Measurements from ENCODE around the gene MT1HL1. TPM values are rescaled to one million over a fixed set of nuclear protein-coding genes. Genes with fewer than 3 reads are reported as not detected.
A peak's percentile ranks its signal among the peaks of the same experiment; 100 is the strongest.

MT1HL1 gene
- total and polyA plus RNA-seq, 8 donors: not detected

- H3K4me3 ChIP-seq: no peak overlapping the region
- no peaks in the 10 kb centered on the region for H3K27me3 ChIP-seq
- no peaks in the 10 kb centered on the region for H3K9me3 ChIP-seq
- no peak for ATAC-seq
- TF ChIP-seq CTCF (IDR thresholded peaks at IDR 0.05): no peak
- DNase-seq: no peak
- H3K4me1 ChIP-seq: no peaks in the 10 kb centered on the region
- H3K36me3 ChIP-seq: no peaks in the 10 kb centered on the region
- no peak overlapping the region for H3K27ac ChIP-seq
- intact Hi-C loops (cut with DNase I): no loop called here
Measured at GRCh38 chr1:237018896-237019295, 14.7 kb upstream of the MT1HL1 start.

GRCh38 chr1:237016626-237017025 lies 12.4 kb upstream of the MT1HL1 start:
- Histone ChIP-seq H3K9me3 (no peaks in the 10 kb centered on the region), H3K36me3 (no peaks in the 10 kb centered on the region), H3K27me3 (no peaks in the 10 kb centered on the region), H3K4me1 (peaks cover 0 to 6% of the 10 kb centered on the region in 2 donors), H3K4me3 (no peak overlapping the region), H3K27ac (no peak overlapping the region)
- DNase-seq (no peak), ATAC-seq (no peak)
- intact Hi-C loops (cut with DNase I): no loop called here
- TF ChIP-seq CTCF (IDR thresholded peaks at IDR 0.05): no peak

GRCh38 chr1:237013608-237014007 lies 9.4 kb upstream of the MT1HL1 start:
- DNase-seq (no peak), ATAC-seq (no peak)
- no peak for TF ChIP-seq CTCF (IDR thresholded peaks at IDR 0.05)
- peak overlapping the region; percentile 54 to 67 for H3K27ac ChIP-seq
- no peaks in the 10 kb centered on the region for H3K27me3 ChIP-seq
- H3K4me3 ChIP-seq: no peak overlapping the region
- peaks cover 0 to 6% of the 10 kb centered on the region in 2 donors for H3K4me1 ChIP-seq
- H3K36me3 ChIP-seq: no peaks in the 10 kb centered on the region
- no peaks in the 10 kb centered on the region for H3K9me3 ChIP-seq
- intact Hi-C loops (cut with DNase I): no loop called here

GRCh38 chr1:237012788-237013383 lies 8.6 kb upstream of the MT1HL1 start:
- no peak overlapping the region for H3K4me3 ChIP-seq
- no peak for TF ChIP-seq CTCF (IDR thresholded peaks at IDR 0.05)
- intact Hi-C loops (cut with DNase I): no loop called here
- H3K4me1 ChIP-seq: peaks cover 0 to 6% of the 10 kb centered on the region in 2 donors
- H3K36me3 ChIP-seq: no peaks in the 10 kb centered on the region
- no peaks in the 10 kb centered on the region for H3K9me3 ChIP-seq
- peak; percentile 91 for ATAC-seq
- peak overlapping the region; percentile 54 to 67 for H3K27ac ChIP-seq
- DNase-seq: peak in 3 of 4 donors; percentile 48 to 87 (median 82)
- no peaks in the 10 kb centered on the region for H3K27me3 ChIP-seq

GRCh38 chr1:237012361-237012760 lies 8.1 kb upstream of the MT1HL1 start:
- no peak overlapping the region for H3K4me3 ChIP-seq
- intact Hi-C loops (cut with DNase I): no loop called here
- no peak for TF ChIP-seq CTCF (IDR thresholded peaks at IDR 0.05)
- H3K36me3 ChIP-seq: no peaks in the 10 kb centered on the region
- DNase-seq (no peak), ATAC-seq (no peak)
- peak overlapping the region; percentile 54 to 67 for H3K27ac ChIP-seq
- H3K9me3 ChIP-seq: no peaks in the 10 kb centered on the region
- no peaks in the 10 kb centered on the region for H3K27me3 ChIP-seq
- peaks cover 0 to 6% of the 10 kb centered on the region in 2 donors for H3K4me1 ChIP-seq

Measured in left lung (tissue), 10 donors.